HG03442 (cell line): ENCODE data around the gene ZNF384.

Experiments used
- ATAC-seq: cut with Tn5 transposase; IDR thresholded peaks from one replicate; pipeline ENCODE4 v1.9.1; 2021; ENCODE audit warnings: mild to moderate bottlenecking, moderate library complexity; ENCODE audit not compliant: unreplicated experiment

The ZNF384 gene

DNA sequence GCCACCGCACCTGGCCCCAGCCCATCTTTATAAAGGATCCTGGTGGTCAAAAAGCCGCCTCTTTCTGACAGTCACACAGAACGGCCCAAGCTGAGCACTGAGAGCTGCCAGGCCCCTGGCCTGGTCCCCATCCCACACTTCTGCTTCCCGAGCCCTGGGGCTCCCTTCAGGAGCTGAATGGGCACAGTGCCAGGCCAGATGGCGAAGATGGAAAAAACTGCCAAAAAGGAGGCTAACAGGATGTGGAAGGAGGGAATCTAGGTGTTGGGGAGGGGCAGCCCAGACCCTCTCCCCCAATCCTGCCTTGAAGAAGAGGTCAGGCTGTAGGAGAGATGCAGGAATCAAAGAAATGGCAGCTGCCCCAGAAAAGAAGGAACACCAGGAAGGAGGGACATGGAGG, 58.4 kb downstream of the ZNF384 start:
- no peak for ATAC-seq

DNA sequence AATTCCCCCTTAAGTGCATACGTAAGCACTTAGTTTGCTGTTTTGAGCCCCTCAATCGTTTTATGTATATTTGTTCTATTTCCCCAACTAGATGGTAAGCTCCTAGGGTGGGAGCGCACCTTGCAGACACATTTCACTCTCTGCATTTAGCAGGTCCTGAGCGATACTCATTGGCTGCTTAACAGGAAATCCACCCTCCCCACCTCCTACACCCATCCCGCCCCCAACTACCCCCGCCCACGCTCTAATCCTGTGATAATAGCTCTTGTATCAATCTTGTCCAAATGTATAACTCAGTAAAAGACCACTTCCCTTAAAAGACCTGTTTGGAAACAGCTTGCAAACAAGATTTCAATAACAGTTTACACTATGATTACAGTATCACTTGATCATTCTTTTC, 61.6 kb downstream of the ZNF384 start:
- ATAC-seq: no peak

DNA sequence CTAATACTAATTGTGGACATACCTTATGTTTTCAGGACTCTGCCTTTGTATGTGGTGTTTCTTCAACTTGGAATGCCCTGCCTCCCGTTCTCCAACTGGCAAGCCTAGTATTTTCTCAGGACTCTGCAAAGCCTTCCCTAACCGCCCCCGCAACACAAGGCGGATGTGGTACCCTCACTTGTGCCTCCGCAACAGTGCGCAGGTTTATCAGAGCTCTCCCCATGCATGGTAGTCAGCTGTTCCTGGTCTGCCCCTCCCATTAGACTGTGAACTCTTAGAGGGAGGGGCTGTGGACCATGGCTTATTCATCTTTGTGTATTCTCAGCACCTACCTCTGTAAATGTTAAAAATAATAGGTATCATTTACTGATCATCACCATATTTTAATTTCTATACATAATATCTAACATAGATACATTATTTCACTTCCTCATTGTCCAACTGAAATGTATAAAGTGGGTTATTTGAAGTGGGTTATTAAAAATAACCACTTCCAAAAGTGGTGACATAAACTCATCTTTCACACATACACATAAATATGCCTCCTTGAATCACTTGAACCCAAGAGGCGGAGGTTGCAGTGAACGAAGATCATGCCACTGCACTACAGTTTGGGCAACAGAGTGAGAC, 62.4 kb downstream of the ZNF384 start:
- ATAC-seq: no peak

DNA sequence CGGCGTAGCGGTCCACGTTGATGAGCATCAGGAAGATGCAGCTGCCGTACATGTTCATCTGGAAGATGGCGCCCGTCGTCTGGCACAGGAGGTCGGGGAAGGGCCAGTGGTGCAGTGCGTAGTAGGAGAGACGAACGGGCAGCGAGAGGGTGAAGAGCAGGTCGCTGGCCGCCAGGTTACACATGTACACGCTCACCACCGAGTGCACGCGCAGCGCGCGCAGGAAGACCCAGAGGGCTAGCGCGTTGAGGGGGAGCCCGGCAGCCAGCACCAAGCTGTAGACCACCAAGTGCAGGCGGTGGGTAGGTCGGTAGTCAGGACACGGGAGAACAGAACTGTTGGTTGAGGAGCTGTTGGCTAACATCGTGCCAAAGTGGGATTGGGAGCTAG, 68.3 kb downstream of the ZNF384 start:
- no peak for ATAC-seq

DNA sequence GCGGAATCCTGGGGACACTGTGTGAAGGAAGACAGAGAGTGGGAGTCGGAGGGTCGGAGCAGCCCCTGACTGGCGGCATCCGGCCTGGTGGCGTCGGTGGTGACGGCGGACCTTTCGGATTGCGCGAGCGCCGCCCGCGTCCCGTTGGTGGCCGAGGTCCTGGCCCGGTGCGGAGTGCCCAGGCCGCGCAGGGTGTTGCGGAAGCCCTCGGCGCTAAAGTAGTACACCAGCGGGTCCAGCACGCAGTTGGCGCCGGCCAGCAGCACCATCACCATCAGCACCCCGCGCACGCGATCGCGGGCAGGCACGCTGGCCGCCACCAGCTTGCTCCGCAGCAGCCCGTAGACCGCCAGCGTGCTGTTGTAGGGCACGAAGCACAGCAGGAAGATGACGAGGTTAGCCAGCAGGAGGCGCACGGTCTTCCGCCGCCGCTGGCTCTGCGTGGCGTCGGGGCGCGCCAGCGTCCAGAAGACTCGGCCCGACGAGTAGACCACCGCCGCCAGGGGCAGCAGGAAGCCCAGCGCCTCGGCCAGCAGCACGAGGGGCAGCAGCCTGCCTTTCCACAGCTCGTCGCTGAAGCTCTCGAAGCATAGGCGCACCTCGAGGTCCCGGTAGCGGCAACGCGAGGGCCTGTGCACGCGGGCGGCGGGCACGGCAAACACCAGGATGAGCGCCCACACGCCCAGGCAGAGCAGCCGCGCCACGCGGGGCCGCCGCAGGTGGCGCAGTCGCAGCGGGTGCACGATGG, 68.9 kb downstream of the ZNF384 start:
- no peak for ATAC-seq

DNA sequence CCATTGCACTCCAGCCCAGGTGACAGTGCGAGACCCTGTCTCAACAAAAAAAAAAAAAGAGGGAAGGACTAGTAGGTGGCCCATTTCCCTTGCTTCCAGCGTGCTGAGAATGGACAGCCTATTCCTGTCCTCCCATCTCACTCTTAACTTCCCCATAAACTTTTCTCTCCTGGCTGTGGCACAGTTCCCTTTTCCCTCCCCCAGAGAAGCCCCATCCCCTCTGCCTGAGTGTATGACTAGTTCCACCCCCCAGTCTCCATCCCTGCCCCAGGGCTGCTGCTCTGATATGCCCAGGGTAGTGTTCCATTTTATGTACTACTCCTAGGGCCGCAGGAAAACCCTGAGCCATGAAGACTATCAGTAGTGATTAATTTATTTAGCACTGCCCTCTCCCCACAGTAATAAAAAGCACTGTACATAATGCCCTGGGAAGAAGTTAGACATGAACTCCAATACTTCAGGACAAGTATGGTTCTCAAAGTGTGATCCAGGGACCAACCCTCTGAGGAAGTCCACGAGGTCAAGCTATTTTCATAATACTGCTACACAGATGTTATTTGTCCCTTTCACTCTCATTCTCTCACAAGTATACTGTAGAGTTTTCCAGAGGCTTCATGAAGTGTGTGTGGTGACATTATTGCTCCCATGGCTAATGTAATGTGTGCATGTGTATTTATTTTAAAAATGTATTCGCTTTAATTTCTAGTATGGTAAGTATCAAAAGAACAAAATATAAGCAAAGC, 70.5 kb downstream of the ZNF384 start:
- no peak for ATAC-seq
